ENCODE results near the gene SLC6A2. TPM values are rescaled to one million over a fixed set of nuclear protein-coding genes. Genes with fewer than 3 reads are reported as not detected.

Gene SLC6A2
- total RNA-seq, 1 experiment from 2014 or later: 0.21 TPM

- Histone ChIP-seq H3K4me3 (ENCODE audit: insufficient read depth, low read depth, low read length) (no peak overlapping the region), H3K27me3 (ENCODE audit: control insufficient read depth, insufficient read depth, low read length) (no peaks in the 10 kb centered on the region), H3K36me3 (replicated peaks; ENCODE audit: control insufficient read depth, insufficient read depth, low read length) (no peaks in the 10 kb centered on the region)
- no peak for DNase-seq
Measured at GRCh38 chr16:55638256-55638655, 17.5 kb upstream of the SLC6A2 start.

GRCh38 chr16:55640701-55641327 lies 15.0 kb upstream of the SLC6A2 start:
- DNase-seq: no peak
- H3K36me3 ChIP-seq (replicated peaks; ENCODE audit: control insufficient read depth, insufficient read depth, low read length): no peaks in the 10 kb centered on the region
- no peak overlapping the region for H3K4me3 ChIP-seq (ENCODE audit: insufficient read depth, low read depth, low read length)
- no peaks in the 10 kb centered on the region for H3K27me3 ChIP-seq (ENCODE audit: control insufficient read depth, insufficient read depth, low read length)

GRCh38 chr16:55641430-55642056 lies 14.2 kb upstream of the SLC6A2 start:
- DNase-seq: no peak
- no peak overlapping the region for H3K4me3 ChIP-seq (ENCODE audit: insufficient read depth, low read depth, low read length)
- H3K36me3 ChIP-seq (replicated peaks; ENCODE audit: control insufficient read depth, insufficient read depth, low read length): no peaks in the 10 kb centered on the region
- H3K27me3 ChIP-seq (ENCODE audit: control insufficient read depth, insufficient read depth, low read length): no peaks in the 10 kb centered on the region

- Histone ChIP-seq H3K4me3 (ENCODE audit: insufficient read depth, low read depth, low read length) (no peak overlapping the region), H3K36me3 (replicated peaks; ENCODE audit: control insufficient read depth, insufficient read depth, low read length) (no peaks in the 10 kb centered on the region), H3K27me3 (ENCODE audit: control insufficient read depth, insufficient read depth, low read length) (no peaks in the 10 kb centered on the region)
- no peak for DNase-seq
Measured at GRCh38 chr16:55642611-55643010, 13.2 kb upstream of the SLC6A2 start.

GRCh38 chr16:55643161-55643970 lies 12.4 kb upstream of the SLC6A2 start:
- no peak for DNase-seq
- Histone ChIP-seq H3K27me3 (ENCODE audit: control insufficient read depth, insufficient read depth, low read length) (no peaks in the 10 kb centered on the region), H3K4me3 (ENCODE audit: insufficient read depth, low read depth, low read length) (no peak overlapping the region), H3K36me3 (replicated peaks; ENCODE audit: control insufficient read depth, insufficient read depth, low read length) (no peaks in the 10 kb centered on the region)

- Histone ChIP-seq H3K36me3 (replicated peaks; ENCODE audit: control insufficient read depth, insufficient read depth, low read length) (no peaks in the 10 kb centered on the region), H3K4me3 (ENCODE audit: insufficient read depth, low read depth, low read length) (no peak overlapping the region), H3K27me3 (ENCODE audit: control insufficient read depth, insufficient read depth, low read length) (peaks cover 2% of the 10 kb centered on the region; the same call in 1 of the 2 replicates)
- no peak for DNase-seq
Measured at GRCh38 chr16:55645986-55646385, 9.8 kb upstream of the SLC6A2 start.

- H3K36me3 ChIP-seq (replicated peaks; ENCODE audit: control insufficient read depth, insufficient read depth, low read length): no peaks in the 10 kb centered on the region
- DNase-seq: no peak
- no peak overlapping the region for H3K4me3 ChIP-seq (ENCODE audit: insufficient read depth, low read depth, low read length)
- H3K27me3 ChIP-seq (ENCODE audit: control insufficient read depth, insufficient read depth, low read length): peaks cover 6% of the 10 kb centered on the region
Measured at GRCh38 chr16:55647343-55647742, 8.4 kb upstream of the SLC6A2 start.

- Histone ChIP-seq H3K27me3 (ENCODE audit: control insufficient read depth, insufficient read depth, low read length) (peaks cover 8% of the 10 kb centered on the region), H3K36me3 (replicated peaks; ENCODE audit: control insufficient read depth, insufficient read depth, low read length) (no peaks in the 10 kb centered on the region), H3K4me3 (ENCODE audit: insufficient read depth, low read depth, low read length) (no peak overlapping the region)
- no peak for DNase-seq
Measured at GRCh38 chr16:55647798-55648197, 8.0 kb upstream of the SLC6A2 start.

- DNase-seq: no peak
- no peaks in the 10 kb centered on the region for H3K36me3 ChIP-seq (replicated peaks; ENCODE audit: control insufficient read depth, insufficient read depth, low read length)
- H3K27me3 ChIP-seq (ENCODE audit: control insufficient read depth, insufficient read depth, low read length): peaks cover 49% of the 10 kb centered on the region
- H3K4me3 ChIP-seq (ENCODE audit: insufficient read depth, low read depth, low read length): no peak overlapping the region
Measured at GRCh38 chr16:55651841-55652824, 3.7 kb upstream of the SLC6A2 start.

GRCh38 chr16:55653106-55653505 lies 2.7 kb upstream of the SLC6A2 start:
- no peak for DNase-seq
- peaks cover 58% of the 10 kb centered on the region for H3K27me3 ChIP-seq (ENCODE audit: control insufficient read depth, insufficient read depth, low read length)
- no peaks in the 10 kb centered on the region for H3K36me3 ChIP-seq (replicated peaks; ENCODE audit: control insufficient read depth, insufficient read depth, low read length)
- H3K4me3 ChIP-seq (ENCODE audit: insufficient read depth, low read depth, low read length): no peak overlapping the region

- no peak for DNase-seq
- H3K36me3 ChIP-seq (replicated peaks; ENCODE audit: control insufficient read depth, insufficient read depth, low read length): no peaks in the 10 kb centered on the region
- peaks cover 71% of the 10 kb centered on the region for H3K27me3 ChIP-seq (ENCODE audit: control insufficient read depth, insufficient read depth, low read length)
- H3K4me3 ChIP-seq (ENCODE audit: insufficient read depth, low read depth, low read length): peak overlapping the region; percentile 54
Measured at GRCh38 chr16:55655381-55655896, 349 bp upstream of the SLC6A2 start.

- peak; percentile 73 for DNase-seq
- H3K4me3 ChIP-seq (ENCODE audit: insufficient read depth, low read depth, low read length): peak overlapping the region; percentile 54
- H3K27me3 ChIP-seq (ENCODE audit: control insufficient read depth, insufficient read depth, low read length): peaks cover 69% of the 10 kb centered on the region
- H3K36me3 ChIP-seq (replicated peaks; ENCODE audit: control insufficient read depth, insufficient read depth, low read length): no peaks in the 10 kb centered on the region
Measured at GRCh38 chr16:55656691-55657092, 904 bp downstream of the SLC6A2 start.

- no peaks in the 10 kb centered on the region for H3K36me3 ChIP-seq (replicated peaks; ENCODE audit: control insufficient read depth, insufficient read depth, low read length)
- H3K4me3 ChIP-seq (ENCODE audit: insufficient read depth, low read depth, low read length): no peak overlapping the region
- H3K27me3 ChIP-seq (ENCODE audit: control insufficient read depth, insufficient read depth, low read length): peaks cover 62% of the 10 kb centered on the region
- no peak for DNase-seq
Measured at GRCh38 chr16:55657616-55658015, 1.8 kb downstream of the SLC6A2 start.

GRCh38 chr16:55658898-55659420 lies 3.2 kb downstream of the SLC6A2 start:
- no peaks in the 10 kb centered on the region for H3K36me3 ChIP-seq (replicated peaks; ENCODE audit: control insufficient read depth, insufficient read depth, low read length)
- peaks cover 54% of the 10 kb centered on the region for H3K27me3 ChIP-seq (ENCODE audit: control insufficient read depth, insufficient read depth, low read length)
- no peak overlapping the region for H3K4me3 ChIP-seq (ENCODE audit: insufficient read depth, low read depth, low read length)
- DNase-seq: no peak
